Measurements from ENCODE around the gene ZBTB18. TPM values are rescaled to one million over a fixed set of nuclear protein-coding genes. Genes with fewer than 3 reads are reported as not detected.

ZBTB18 gene
- total and polyA plus RNA-seq, 2 donors (not counting 1 experiment from before 2014, with no cell fraction given), result 10.3 to 12.6 TPM

DNA sequence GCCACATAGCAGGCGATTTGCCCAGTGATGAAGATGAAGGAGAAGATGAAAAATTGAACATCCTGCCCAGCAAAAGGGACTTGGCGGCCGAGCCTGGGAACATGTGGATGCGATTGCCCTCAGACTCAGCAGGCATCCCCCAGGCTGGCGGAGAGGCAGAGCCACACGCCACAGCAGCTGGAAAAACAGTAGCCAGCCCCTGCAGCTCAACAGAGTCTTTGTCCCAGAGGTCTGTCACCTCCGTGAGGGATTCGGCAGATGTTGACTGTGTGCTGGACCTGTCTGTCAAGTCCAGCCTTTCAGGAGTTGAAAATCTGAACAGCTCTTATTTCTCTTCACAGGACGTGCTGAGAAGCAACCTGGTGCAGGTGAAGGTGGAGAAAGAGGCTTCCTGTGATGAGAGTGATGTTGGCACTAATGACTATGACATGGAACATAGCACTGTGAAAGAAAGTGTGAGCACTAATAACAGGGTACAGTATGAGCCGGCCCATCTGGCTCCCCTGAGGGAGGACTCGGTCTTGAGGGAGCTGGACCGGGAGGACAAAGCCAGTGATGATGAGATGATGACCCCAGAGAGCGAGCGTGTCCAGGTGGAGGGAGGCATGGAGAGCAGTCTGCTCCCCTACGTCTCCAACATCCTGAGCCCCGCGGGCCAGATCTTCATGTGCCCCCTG lies 3.3 kb downstream of the ZBTB18 start:
- Histone ChIP-seq H3K36me3 (ENCODE audit: control insufficient read depth, insufficient read depth, low read length) (peaks cover 4% of the 10 kb centered on the region), H3K4me1 (ENCODE audit: control insufficient read depth, extremely low read depth, insufficient read depth, low read length) (peaks cover 8% of the 10 kb centered on the region), H3K4me3 (replicated peaks in 1 of 4; ENCODE audit: control extremely low read depth in 1 of 4, insufficient read depth in 1 of 4, low read depth in 3 of 4, low read length in 4 of 4) (no peak overlapping the region), H3K27ac (ENCODE audit: insufficient read depth, low read length) (no peak overlapping the region), H3K79me2 (ENCODE audit: control insufficient read depth, insufficient read depth, low read length) (peaks cover 19% of the 10 kb centered on the region), H3K9me3 (ENCODE audit: control insufficient read depth, insufficient read depth, low read depth, low read length) (no peaks in the 10 kb centered on the region), H3K9ac (ENCODE audit: insufficient read depth, low read length) (no peak overlapping the region), H2AFZ (ENCODE audit: low read length) (no peak overlapping the region), H4K20me1 (ENCODE audit: control insufficient read depth, extremely low read depth, insufficient read depth, low read length) (no peaks in the 10 kb centered on the region), H3K27me3 (ENCODE audit: control insufficient read depth, insufficient read depth, low read length) (no peaks in the 10 kb centered on the region), H3K4me2 (ENCODE audit: extremely low read depth, insufficient read depth, low read length) (no peak overlapping the region)
- TF ChIP-seq, protein P1, sequence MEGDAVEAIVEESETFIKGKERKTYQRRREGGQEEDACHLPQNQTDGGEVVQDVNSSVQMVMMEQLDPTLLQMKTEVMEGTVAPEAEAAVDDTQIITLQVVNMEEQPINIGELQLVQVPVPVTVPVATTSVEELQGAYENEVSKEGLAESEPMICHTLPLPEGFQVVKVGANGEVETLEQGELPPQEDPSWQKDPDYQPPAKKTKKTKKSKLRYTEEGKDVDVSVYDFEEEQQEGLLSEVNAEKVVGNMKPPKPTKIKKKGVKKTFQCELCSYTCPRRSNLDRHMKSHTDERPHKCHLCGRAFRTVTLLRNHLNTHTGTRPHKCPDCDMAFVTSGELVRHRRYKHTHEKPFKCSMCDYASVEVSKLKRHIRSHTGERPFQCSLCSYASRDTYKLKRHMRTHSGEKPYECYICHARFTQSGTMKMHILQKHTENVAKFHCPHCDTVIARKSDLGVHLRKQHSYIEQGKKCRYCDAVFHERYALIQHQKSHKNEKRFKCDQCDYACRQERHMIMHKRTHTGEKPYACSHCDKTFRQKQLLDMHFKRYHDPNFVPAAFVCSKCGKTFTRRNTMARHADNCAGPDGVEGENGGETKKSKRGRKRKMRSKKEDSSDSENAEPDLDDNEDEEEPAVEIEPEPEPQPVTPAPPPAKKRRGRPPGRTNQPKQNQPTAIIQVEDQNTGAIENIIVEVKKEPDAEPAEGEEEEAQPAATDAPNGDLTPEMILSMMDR (conservative IDR thresholded peaks at IDR 0.05 in 1 of 2, IDR thresholded peaks at IDR 0.05 in 1 of 2; ENCODE audit: low read depth in 1 of 2, low read length in 2 of 2), result no peak
- no peak for TF ChIP-seq EZH2 (IDR thresholded peaks at IDR 0.05; ENCODE audit: low read length, missing control alignments)
- DNase-seq (ENCODE audit: low read depth in 2 of 2), result no peak

DNA sequence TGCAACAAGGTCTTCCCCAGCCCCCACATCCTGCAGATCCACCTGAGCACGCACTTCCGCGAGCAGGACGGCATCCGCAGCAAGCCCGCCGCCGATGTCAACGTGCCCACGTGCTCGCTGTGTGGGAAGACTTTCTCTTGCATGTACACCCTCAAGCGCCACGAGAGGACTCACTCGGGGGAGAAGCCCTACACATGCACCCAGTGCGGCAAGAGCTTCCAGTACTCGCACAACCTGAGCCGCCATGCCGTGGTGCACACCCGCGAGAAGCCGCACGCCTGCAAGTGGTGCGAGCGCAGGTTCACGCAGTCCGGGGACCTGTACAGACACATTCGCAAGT lies 3.8 kb downstream of the ZBTB18 start:
- Histone ChIP-seq H4K20me1 (ENCODE audit: control insufficient read depth, extremely low read depth, insufficient read depth, low read length) (no peaks in the 10 kb centered on the region), H3K9me3 (ENCODE audit: control insufficient read depth, insufficient read depth, low read depth, low read length) (no peaks in the 10 kb centered on the region), H3K79me2 (ENCODE audit: control insufficient read depth, insufficient read depth, low read length) (peaks cover 13% of the 10 kb centered on the region), H3K9ac (ENCODE audit: insufficient read depth, low read length) (no peak overlapping the region), H3K27me3 (ENCODE audit: control insufficient read depth, insufficient read depth, low read length) (no peaks in the 10 kb centered on the region), H3K27ac (ENCODE audit: insufficient read depth, low read length) (no peak overlapping the region), H3K4me3 (replicated peaks in 1 of 4; ENCODE audit: control extremely low read depth in 1 of 4, insufficient read depth in 1 of 4, low read depth in 3 of 4, low read length in 4 of 4) (no peak overlapping the region), H2AFZ (ENCODE audit: low read length) (no peak overlapping the region), H3K4me1 (ENCODE audit: control insufficient read depth, extremely low read depth, insufficient read depth, low read length) (peaks cover 8% of the 10 kb centered on the region), H3K36me3 (ENCODE audit: control insufficient read depth, insufficient read depth, low read length) (peaks cover 4% of the 10 kb centered on the region), H3K4me2 (ENCODE audit: extremely low read depth, insufficient read depth, low read length) (no peak overlapping the region)
- TF ChIP-seq, protein P1 (conservative IDR thresholded peaks at IDR 0.05 in 1 of 2, IDR thresholded peaks at IDR 0.05 in 1 of 2; ENCODE audit: low read depth in 1 of 2, low read length in 2 of 2), result no peak
- no peak for TF ChIP-seq EZH2 (IDR thresholded peaks at IDR 0.05; ENCODE audit: low read length, missing control alignments)
- DNase-seq (ENCODE audit: low read depth in 2 of 2), result no peak

DNA sequence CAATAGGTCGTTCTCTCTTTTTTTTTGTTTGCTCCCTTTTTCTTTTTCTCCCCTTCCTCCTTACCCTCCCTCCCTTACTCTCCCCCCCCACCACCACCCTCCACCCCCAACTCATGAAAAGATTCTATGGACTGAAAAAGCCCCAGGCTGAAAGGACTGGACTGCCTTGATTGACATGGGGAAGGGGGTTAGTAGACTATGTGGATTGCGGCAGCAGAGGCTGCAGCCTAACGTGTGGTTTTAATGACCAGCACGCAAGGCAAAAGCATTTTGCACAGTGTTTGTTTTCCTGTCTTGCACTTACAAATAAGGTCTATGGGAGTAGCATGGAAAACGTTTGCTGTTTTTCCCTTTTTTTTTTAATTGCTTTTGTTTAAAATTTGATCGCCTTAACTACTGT lies 5.5 kb downstream of the ZBTB18 start:
- Histone ChIP-seq H3K36me3 (ENCODE audit: control insufficient read depth, insufficient read depth, low read length) (peaks cover 4% of the 10 kb centered on the region), H4K20me1 (ENCODE audit: control insufficient read depth, extremely low read depth, insufficient read depth, low read length) (no peaks in the 10 kb centered on the region), H3K4me1 (ENCODE audit: control insufficient read depth, extremely low read depth, insufficient read depth, low read length) (peaks cover 4% of the 10 kb centered on the region), H3K9me3 (ENCODE audit: control insufficient read depth, insufficient read depth, low read depth, low read length) (no peaks in the 10 kb centered on the region), H3K79me2 (ENCODE audit: control insufficient read depth, insufficient read depth, low read length) (peaks cover 8% of the 10 kb centered on the region), H2AFZ (ENCODE audit: low read length) (no peak overlapping the region), H3K9ac (ENCODE audit: insufficient read depth, low read length) (no peak overlapping the region), H3K4me2 (ENCODE audit: extremely low read depth, insufficient read depth, low read length) (no peak overlapping the region), H3K27ac (ENCODE audit: insufficient read depth, low read length) (no peak overlapping the region), H3K4me3 (replicated peaks in 1 of 4; ENCODE audit: control extremely low read depth in 1 of 4, insufficient read depth in 1 of 4, low read depth in 3 of 4, low read length in 4 of 4) (no peak overlapping the region), H3K27me3 (ENCODE audit: control insufficient read depth, insufficient read depth, low read length) (no peaks in the 10 kb centered on the region)
- DNase-seq (ENCODE audit: low read depth in 2 of 2), result peak in 1 of 2 donors; percentile 36
- TF ChIP-seq, protein P1 (conservative IDR thresholded peaks at IDR 0.05 in 1 of 2, IDR thresholded peaks at IDR 0.05 in 1 of 2; ENCODE audit: low read depth in 1 of 2, low read length in 2 of 2), result no peak
- no peak for TF ChIP-seq EZH2 (IDR thresholded peaks at IDR 0.05; ENCODE audit: low read length, missing control alignments)
